Measurements from ENCODE around the gene PNO1.

DNA sequence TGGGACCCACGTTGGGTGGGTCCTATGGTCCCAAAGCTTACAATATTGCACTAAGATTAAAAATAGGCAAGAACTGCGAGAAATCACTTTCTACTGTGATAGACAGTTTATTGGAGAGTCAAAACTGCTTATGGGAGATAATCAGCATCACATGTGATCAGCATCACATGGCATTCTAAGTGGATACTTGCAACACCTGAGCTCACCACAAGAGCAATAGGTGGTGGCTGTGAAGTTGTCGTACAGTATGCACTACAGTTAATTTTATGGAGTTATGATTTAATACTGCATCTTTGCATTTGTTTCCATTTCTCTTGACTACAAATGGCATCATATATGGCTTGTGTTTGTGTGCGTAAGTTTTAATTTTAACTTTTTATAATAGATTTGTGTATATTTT, 11.6 kb downstream of the PNO1 start:
- no peak for TF ChIP-seq POLR2A (IDR thresholded peaks at IDR 0.05)
- TF ChIP-seq, protein P1, sequence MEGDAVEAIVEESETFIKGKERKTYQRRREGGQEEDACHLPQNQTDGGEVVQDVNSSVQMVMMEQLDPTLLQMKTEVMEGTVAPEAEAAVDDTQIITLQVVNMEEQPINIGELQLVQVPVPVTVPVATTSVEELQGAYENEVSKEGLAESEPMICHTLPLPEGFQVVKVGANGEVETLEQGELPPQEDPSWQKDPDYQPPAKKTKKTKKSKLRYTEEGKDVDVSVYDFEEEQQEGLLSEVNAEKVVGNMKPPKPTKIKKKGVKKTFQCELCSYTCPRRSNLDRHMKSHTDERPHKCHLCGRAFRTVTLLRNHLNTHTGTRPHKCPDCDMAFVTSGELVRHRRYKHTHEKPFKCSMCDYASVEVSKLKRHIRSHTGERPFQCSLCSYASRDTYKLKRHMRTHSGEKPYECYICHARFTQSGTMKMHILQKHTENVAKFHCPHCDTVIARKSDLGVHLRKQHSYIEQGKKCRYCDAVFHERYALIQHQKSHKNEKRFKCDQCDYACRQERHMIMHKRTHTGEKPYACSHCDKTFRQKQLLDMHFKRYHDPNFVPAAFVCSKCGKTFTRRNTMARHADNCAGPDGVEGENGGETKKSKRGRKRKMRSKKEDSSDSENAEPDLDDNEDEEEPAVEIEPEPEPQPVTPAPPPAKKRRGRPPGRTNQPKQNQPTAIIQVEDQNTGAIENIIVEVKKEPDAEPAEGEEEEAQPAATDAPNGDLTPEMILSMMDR (IDR thresholded peaks at IDR 0.05) = no peak
